Measurements from ENCODE around the gene PIK3C2A.

Gene PIK3C2A

DNA sequence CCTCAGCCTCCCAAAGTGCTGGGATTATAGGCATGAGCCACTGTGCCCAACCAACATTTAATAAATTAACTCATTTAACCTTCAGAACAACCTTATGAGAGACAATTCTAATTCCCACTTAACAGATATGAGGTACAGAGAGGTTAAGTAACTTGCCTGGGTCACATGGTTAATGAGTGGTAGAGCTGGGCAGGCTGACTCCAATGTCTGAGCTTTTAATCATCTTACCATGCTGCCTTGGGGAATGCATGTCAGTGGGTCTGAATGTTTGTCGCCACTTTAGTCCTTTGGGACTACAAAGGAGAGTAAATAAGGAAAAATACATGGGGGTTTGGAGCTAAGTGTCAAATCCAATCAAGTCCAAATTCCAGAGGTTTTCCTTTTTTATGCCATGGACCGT, 11.2 kb upstream of the PIK3C2A start:
- no peak overlapping the region for H3K4me3 ChIP-seq (replicated peaks; ENCODE audit: low read depth, low read length)
- no peaks in the 10 kb centered on the region for H3K27me3 ChIP-seq (replicated peaks; ENCODE audit: control insufficient read depth, insufficient read depth, low read length)
- TF ChIP-seq, protein P1, sequence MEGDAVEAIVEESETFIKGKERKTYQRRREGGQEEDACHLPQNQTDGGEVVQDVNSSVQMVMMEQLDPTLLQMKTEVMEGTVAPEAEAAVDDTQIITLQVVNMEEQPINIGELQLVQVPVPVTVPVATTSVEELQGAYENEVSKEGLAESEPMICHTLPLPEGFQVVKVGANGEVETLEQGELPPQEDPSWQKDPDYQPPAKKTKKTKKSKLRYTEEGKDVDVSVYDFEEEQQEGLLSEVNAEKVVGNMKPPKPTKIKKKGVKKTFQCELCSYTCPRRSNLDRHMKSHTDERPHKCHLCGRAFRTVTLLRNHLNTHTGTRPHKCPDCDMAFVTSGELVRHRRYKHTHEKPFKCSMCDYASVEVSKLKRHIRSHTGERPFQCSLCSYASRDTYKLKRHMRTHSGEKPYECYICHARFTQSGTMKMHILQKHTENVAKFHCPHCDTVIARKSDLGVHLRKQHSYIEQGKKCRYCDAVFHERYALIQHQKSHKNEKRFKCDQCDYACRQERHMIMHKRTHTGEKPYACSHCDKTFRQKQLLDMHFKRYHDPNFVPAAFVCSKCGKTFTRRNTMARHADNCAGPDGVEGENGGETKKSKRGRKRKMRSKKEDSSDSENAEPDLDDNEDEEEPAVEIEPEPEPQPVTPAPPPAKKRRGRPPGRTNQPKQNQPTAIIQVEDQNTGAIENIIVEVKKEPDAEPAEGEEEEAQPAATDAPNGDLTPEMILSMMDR (IDR thresholded peaks at IDR 0.05; ENCODE audit: insufficient read depth, low read length, poor library complexity, severe bottlenecking) = no peak
- H3K36me3 ChIP-seq (ENCODE audit: control insufficient read depth, insufficient read depth, low read length) = no peaks in the 10 kb centered on the region
- DNase-seq (ENCODE audit: extremely low read depth, insufficient read length) = no peak

DNA sequence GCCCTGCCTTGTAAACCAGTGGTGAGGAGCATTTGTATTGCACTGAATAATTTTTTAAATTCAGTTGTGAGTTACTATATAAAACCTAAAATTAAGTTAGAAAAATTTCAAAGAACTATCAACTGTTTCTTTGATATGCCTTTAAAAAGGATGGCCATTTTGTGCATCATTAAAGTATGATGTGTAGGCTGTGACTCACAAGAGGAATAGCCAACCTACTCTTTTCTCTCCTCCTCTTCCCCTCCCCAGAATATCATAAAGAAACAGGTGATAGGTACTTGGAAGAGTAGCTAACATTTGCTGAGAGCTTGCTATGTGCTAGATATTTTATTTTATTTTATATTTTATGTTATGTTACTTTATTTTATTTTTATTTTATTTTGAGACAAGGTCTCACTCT, 10.6 kb upstream of the PIK3C2A start:
- Histone ChIP-seq H3K4me3 (replicated peaks; ENCODE audit: low read depth, low read length) (no peak overlapping the region), H3K36me3 (ENCODE audit: control insufficient read depth, insufficient read depth, low read length) (no peaks in the 10 kb centered on the region), H3K27me3 (replicated peaks; ENCODE audit: control insufficient read depth, insufficient read depth, low read length) (no peaks in the 10 kb centered on the region)
- DNase-seq (ENCODE audit: extremely low read depth, insufficient read length) = no peak
- TF ChIP-seq, protein P1 (IDR thresholded peaks at IDR 0.05; ENCODE audit: insufficient read depth, low read length, poor library complexity, severe bottlenecking) = no peak

DNA sequence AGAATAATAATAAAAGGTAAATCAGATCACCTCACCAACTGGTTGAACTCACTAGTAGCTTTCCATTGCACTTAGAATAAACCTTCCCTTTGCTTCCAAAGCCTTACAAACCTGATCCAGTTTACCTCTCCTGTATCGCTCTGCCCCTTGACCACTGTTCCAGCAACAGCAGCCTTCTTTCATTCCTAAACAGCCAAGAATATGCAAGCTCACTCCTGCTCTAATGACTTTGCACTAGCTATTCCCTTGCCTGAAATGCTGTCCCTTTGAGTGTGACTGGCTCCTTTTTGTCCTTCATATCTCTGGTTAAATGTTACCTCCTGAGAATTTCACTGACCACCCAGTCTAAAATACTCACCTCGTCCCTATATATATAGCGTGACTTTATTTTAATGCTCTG, 9.6 kb upstream of the PIK3C2A start:
- DNase-seq (ENCODE audit: extremely low read depth, insufficient read length) = no peak
- H3K36me3 ChIP-seq (ENCODE audit: control insufficient read depth, insufficient read depth, low read length) = no peaks in the 10 kb centered on the region
- no peaks in the 10 kb centered on the region for H3K27me3 ChIP-seq (replicated peaks; ENCODE audit: control insufficient read depth, insufficient read depth, low read length)
- H3K4me3 ChIP-seq (replicated peaks; ENCODE audit: low read depth, low read length) = no peak overlapping the region
- TF ChIP-seq, protein P1 (IDR thresholded peaks at IDR 0.05; ENCODE audit: insufficient read depth, low read length, poor library complexity, severe bottlenecking) = no peak

DNA sequence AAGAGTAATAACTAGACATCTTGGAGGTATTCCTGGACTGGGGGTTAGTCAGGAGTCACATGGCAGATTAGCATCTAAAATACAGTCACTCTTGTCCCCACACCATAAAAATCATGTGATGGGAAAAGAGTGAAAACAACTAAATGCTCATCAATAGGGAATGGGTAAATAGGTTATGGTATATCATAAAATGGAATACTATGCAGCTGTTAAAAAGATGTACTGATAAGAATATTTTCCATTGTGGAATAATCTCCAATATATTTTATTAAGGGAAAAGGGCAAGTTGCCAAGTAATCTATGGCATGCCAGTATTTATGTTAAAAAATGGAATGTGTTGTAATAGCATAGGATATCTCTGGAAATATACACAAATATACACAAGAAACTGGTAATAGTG, 6.6 kb upstream of the PIK3C2A start:
- no peaks in the 10 kb centered on the region for H3K27me3 ChIP-seq (replicated peaks; ENCODE audit: control insufficient read depth, insufficient read depth, low read length)
- TF ChIP-seq, protein P1 (IDR thresholded peaks at IDR 0.05; ENCODE audit: insufficient read depth, low read length, poor library complexity, severe bottlenecking) = no peak
- no peaks in the 10 kb centered on the region for H3K36me3 ChIP-seq (ENCODE audit: control insufficient read depth, insufficient read depth, low read length)
- no peak for DNase-seq (ENCODE audit: extremely low read depth, insufficient read length)
- H3K4me3 ChIP-seq (replicated peaks; ENCODE audit: low read depth, low read length) = no peak overlapping the region

DNA sequence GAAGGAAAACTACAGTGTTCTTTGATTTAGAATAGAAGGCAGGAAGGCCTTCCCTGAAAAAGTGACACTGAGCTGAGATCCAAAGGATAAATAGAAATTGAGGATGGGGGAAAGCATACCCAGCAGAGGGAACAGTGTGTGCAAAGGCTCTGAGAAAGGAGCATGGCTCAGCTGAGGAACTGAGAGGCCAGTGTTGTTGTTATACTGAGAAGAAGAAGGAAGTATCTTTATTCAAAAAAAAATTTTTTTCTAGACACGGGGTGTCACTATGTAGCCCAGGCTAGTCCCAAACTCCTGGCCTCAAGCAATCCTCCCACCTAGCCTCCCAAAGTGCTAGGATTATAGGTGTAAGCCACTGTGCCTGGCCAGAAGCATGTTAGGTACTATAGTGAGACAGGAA, 3.5 kb upstream of the PIK3C2A start:
- Histone ChIP-seq H3K36me3 (ENCODE audit: control insufficient read depth, insufficient read depth, low read length) (no peaks in the 10 kb centered on the region), H3K4me3 (replicated peaks; ENCODE audit: low read depth, low read length) (no peak overlapping the region), H3K27me3 (replicated peaks; ENCODE audit: control insufficient read depth, insufficient read depth, low read length) (no peaks in the 10 kb centered on the region)
- no peak for DNase-seq (ENCODE audit: extremely low read depth, insufficient read length)
- TF ChIP-seq, protein P1 (IDR thresholded peaks at IDR 0.05; ENCODE audit: insufficient read depth, low read length, poor library complexity, severe bottlenecking) = no peak

DNA sequence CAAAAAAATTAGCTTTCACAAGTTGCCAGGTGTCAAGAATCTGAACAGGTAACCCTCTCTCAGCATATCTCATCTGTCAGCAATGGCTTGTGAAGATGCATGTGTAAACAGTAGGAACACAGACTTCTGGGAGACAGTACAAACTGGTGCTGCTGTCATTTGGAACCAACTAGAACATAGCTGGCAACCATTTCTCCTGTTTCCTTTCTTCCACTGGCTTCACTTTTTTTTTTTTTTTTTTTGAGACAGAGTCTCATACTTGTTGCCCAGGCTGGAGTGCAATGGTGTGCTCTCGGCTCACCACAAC, 2.1 kb upstream of the PIK3C2A start:
- no peak for DNase-seq (ENCODE audit: extremely low read depth, insufficient read length)
- no peaks in the 10 kb centered on the region for H3K27me3 ChIP-seq (replicated peaks; ENCODE audit: control insufficient read depth, insufficient read depth, low read length)
- TF ChIP-seq, protein P1 (IDR thresholded peaks at IDR 0.05; ENCODE audit: insufficient read depth, low read length, poor library complexity, severe bottlenecking) = no peak
- H3K4me3 ChIP-seq (replicated peaks; ENCODE audit: low read depth, low read length) = no peak overlapping the region
- no peaks in the 10 kb centered on the region for H3K36me3 ChIP-seq (ENCODE audit: control insufficient read depth, insufficient read depth, low read length)

All from GM06990 (cell line).